Body of pancreas (tissue), 4 donors: Measurements from ENCODE around the gene MAGEF1. TPM values are rescaled to one million over a fixed set of nuclear protein-coding genes. Genes with fewer than 3 reads are reported as not detected.

ENCODE experiments used
- ATAC-seq: fragments of 150-250 bp; one replicate; pipeline ENCODE4 v1.9.1; 2016
- DNase-seq, 4 donors: peaks; one replicate each; pipeline ENCODE4 v3.0.0-alpha.2; 2019
- H3K27ac ChIP-seq, 4 donors: fragments of 200-600 bp; sonication (generic); 1 replicate in 3 of 4; 2 replicates in 1 of 4; pipeline versions ENCODE4 v1.5.1 to v1.6.1; 2016 to 2019; ENCODE audit warnings: mild to moderate bottlenecking in 1 of 4, mixed read lengths in 1 of 4, moderate library complexity in 1 of 4
- H3K27me3 ChIP-seq, 2 donors: fragments of 200-600 bp; sonication (generic); one replicate each; pipeline ENCODE4 v1.6.0; 2016; ENCODE audit warnings: mild to moderate bottlenecking in 1 of 2
- H3K36me3 ChIP-seq, 2 donors: fragments of 200-600 bp; sonication (generic); replicated peaks in 1 of 2; 2 replicates each; pipeline ENCODE4 v1.5.1; 2016; ENCODE audit warnings: low read depth in 2 of 2; ENCODE audit not compliant: insufficient read depth in 1 of 2
- H3K4me1 ChIP-seq: fragments of 200-600 bp; sonication (generic); one replicate; pipeline ENCODE4 v1.6.0; 2016
- H3K4me3 ChIP-seq, 2 donors: fragments of 200-600 bp; sonication (generic); 1 replicate in 1 of 2; 2 replicates in 1 of 2; pipeline ENCODE4 v1.5.1; 2016 to 2019
- H3K9me3 ChIP-seq, 3 donors: fragments of 200-600 bp; sonication (generic); 1 replicate in 2 of 3; 2 replicates in 1 of 3; pipeline ENCODE4 v1.5.1; 2016
- POLR2A ChIP-seq, 3 donors: fragments of 450-650 bp; IDR thresholded peaks; one replicate each; pipeline ENCODE4 v1.6.1; 2016; ENCODE audit warnings: antibody characterized with exemption in 3 of 3, mild to moderate bottlenecking in 2 of 3
- WGBS, 2 donors: methylation state at CpG; one replicate each; pipeline ENCODE4 v1.1.5; 2017; 5-methylcytosine and 5-hydroxymethylcytosine counted together
- intact Hi-C: fragments of 100-400 bp; cut with DNase I; formaldehyde crosslinking; loops from one replicate; pipeline ENCODE4 v1.15.1; 2023
- total RNA-seq, 2 donors: library from RNA; depleted of rRNA; stranded (reverse); fragments of >200 nt; gene quantifications; one replicate each; pipeline ENCODE4 v1.1.0, GENCODE V29; 2016
- TF ChIP-seq, protein P1 (sequence below), 7 experiments: fragments of 450-650 bp in 4 of 7; fragments of 200-600 bp in 3 of 7; sonication (generic) in 3 of 7; IDR thresholded peaks; one replicate each; pipeline ENCODE4 v1.5.1; 2016 to 2019; ENCODE audit warnings: antibody characterized with exemption in 7 of 7

Gene MAGEF1
- total RNA-seq, 2 donors from 2014 or later = 21.8 to 31.1 TPM

DNA sequence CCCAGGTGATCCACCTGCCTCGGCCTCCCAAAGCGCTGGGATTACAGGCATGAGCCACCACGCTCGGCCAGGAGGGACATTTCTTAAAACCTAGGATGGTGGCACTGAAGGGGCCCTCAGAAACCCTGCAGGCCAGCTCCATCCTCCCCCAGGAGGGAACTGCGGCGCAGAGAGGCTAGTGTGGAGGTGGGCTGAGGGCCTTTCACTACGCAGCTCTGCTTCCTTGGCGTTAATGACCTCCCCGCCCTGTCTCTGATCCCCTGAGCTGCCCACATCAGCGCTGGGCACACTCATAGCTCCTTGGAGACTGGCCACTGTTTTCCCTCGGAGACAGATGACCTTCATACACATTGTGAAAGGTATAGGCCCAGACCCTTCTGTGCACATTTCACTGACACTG, 46.2 kb upstream of the MAGEF1 start:
- ATAC-seq (no peak), DNase-seq (no peak)
- H3K9me3 ChIP-seq = no peaks in the 10 kb centered on the region
- no peak overlapping the region for H3K4me3 ChIP-seq
- intact Hi-C loops = no loop called here
- TF ChIP-seq, protein P1, sequence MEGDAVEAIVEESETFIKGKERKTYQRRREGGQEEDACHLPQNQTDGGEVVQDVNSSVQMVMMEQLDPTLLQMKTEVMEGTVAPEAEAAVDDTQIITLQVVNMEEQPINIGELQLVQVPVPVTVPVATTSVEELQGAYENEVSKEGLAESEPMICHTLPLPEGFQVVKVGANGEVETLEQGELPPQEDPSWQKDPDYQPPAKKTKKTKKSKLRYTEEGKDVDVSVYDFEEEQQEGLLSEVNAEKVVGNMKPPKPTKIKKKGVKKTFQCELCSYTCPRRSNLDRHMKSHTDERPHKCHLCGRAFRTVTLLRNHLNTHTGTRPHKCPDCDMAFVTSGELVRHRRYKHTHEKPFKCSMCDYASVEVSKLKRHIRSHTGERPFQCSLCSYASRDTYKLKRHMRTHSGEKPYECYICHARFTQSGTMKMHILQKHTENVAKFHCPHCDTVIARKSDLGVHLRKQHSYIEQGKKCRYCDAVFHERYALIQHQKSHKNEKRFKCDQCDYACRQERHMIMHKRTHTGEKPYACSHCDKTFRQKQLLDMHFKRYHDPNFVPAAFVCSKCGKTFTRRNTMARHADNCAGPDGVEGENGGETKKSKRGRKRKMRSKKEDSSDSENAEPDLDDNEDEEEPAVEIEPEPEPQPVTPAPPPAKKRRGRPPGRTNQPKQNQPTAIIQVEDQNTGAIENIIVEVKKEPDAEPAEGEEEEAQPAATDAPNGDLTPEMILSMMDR (IDR thresholded peaks at IDR 0.05) = no peak
- no peak for TF ChIP-seq POLR2A (IDR thresholded peaks at IDR 0.05)
- H3K4me1 ChIP-seq = peaks cover 62% of the 10 kb centered on the region
- no peaks in the 10 kb centered on the region for H3K27me3 ChIP-seq
- H3K27ac ChIP-seq = no peak overlapping the region
- H3K36me3 ChIP-seq = no peaks in the 10 kb centered on the region
- 78 to 85% methylated on average over 11 of the region's 11 CpGs for WGBS, 2 donors

DNA sequence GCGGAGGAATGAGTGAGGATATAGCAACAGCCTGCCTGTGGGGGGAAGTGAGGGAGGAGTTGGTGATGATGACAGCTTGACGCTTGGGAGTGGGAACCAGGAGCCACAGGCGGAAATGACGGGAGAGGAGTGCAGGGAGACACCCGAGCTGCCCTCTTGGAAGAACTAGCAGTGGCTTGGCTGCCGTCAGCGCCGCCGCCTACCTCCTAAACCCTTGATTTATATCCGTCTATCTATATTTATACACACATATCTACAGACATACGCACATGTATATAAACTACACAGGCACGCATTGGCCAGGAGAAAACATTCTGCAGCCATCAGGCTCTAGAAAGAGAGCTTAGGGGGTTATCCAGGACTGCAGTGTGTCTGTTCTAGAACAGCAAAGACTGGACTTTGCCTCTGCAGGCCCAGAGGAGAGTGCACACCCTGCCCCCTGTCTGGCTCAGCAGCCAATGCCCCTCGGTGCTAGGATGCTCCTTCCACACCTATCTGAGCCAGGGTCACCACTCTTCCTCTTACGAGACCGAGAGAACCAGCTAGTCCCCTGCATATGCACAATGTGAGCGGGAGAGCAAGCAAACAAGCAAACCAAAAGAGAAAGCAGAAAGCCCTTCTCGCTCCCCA, 45.3 kb upstream of the MAGEF1 start:
- peak; percentile 13 for ATAC-seq
- Histone ChIP-seq H3K9me3 (no peaks in the 10 kb centered on the region), H3K4me1 (peaks cover 60% of the 10 kb centered on the region), H3K36me3 (no peaks in the 10 kb centered on the region), H3K4me3 (no peak overlapping the region), H3K27me3 (no peaks in the 10 kb centered on the region), H3K27ac (peak overlapping the region; percentile 22 to 55 (median 40))
- peak in 3 of 4 donors; percentile 45 to 53 (median 47) for DNase-seq
- WGBS, 2 donors = 52 to 63% methylated on average over 17 of the region's 17 CpGs
- TF ChIP-seq, protein P1 (IDR thresholded peaks at IDR 0.05) = no peak
- no peak for TF ChIP-seq POLR2A (IDR thresholded peaks at IDR 0.05)
- intact Hi-C loops = no loop called here

DNA sequence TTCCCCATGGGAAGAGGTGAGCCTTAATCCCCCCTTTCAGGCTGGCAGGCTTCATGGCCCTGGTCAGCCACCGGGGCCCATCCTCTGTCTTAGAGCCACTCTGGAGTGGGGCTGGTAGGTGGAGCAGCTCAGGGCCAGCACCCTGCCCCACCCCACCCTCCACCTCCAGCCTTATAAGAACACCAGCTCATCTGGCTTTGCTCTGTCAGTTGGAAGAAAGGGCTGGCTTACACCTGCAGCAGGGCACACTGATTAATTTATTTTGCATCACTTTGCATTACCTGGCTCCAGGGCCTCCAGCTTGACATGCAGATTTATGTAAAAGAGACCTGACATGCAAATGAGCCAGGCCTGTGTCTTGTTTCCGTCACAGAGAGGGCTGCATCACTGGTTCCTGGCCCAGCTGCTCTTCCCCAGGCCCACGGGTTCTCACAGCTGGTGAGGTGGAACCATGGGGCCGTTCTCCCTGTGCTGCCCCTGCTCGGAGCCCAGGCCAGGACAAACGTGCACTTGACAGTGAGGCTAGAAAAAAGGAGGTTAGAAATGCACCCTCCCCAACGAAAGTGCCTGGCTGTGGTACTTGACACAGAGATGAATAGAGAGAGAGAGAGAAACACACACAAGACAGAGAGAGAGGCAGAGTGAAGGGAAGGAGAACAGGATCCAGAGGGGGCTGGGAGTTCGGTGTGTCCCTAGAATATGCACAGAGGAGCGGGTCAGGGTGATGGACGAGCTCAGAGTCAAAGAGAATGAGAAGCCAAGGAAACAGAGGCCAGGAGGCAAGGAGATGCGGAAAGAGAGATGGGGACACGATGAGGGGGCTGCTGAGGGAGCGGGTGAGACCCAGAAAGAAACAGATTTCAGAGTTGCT, 44.5 kb upstream of the MAGEF1 start:
- no peak for DNase-seq
- peaks cover 60% of the 10 kb centered on the region for H3K4me1 ChIP-seq
- WGBS, 2 donors = 51 to 55% methylated on average over 13 of the region's 13 CpGs
- H3K4me3 ChIP-seq = no peak overlapping the region
- no peaks in the 10 kb centered on the region for H3K36me3 ChIP-seq
- TF ChIP-seq, protein P1 (IDR thresholded peaks at IDR 0.05) = no peak
- no peak for TF ChIP-seq POLR2A (IDR thresholded peaks at IDR 0.05)
- no peak for ATAC-seq
- intact Hi-C loops = no loop called here
- peak overlapping the region; percentile 13 to 57 (median 49) for H3K27ac ChIP-seq
- no peaks in the 10 kb centered on the region for H3K27me3 ChIP-seq
- no peaks in the 10 kb centered on the region for H3K9me3 ChIP-seq

DNA sequence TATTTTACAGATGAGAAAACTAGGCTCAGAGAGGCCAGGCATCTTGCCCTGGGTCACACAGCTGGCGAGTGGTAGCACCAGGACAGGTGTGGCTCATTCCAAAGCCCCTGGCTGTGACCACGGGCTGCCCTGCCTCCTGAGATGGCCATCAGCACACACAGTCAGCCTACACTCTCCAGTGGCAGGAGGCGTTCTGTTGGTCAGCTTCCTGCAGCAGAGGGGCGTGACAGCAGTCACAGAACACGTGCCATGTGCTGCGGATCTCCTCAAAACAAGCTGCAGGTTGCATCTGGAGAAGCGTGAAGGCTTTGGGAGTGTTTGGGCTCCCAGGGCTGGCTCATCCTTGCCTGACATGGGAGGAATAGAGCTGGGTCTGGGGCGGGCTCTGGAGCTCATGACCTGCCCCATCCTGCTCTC, 43.5 kb upstream of the MAGEF1 start:
- Histone ChIP-seq H3K4me1 (peaks cover 60% of the 10 kb centered on the region), H3K36me3 (no peaks in the 10 kb centered on the region), H3K27ac (peak overlapping the region in 3 of 4 donors; percentile 13 to 57 (median 43)), H3K4me3 (no peak overlapping the region), H3K27me3 (no peaks in the 10 kb centered on the region), H3K9me3 (no peaks in the 10 kb centered on the region)
- ATAC-seq = no peak
- intact Hi-C loops = no loop called here
- no peak for DNase-seq
- 57 to 67% methylated on average over 1 to 8 of the region's 8 CpGs for WGBS, 2 donors
- TF ChIP-seq, protein P1 (IDR thresholded peaks at IDR 0.05) = no peak
- TF ChIP-seq POLR2A (IDR thresholded peaks at IDR 0.05) = no peak
